ENCODE measurements around the gene RAPGEF1. TPM values are rescaled to one million over a fixed set of nuclear protein-coding genes. Genes with fewer than 3 reads are reported as not detected.
"Not testable (repeated sequence)": the region's sequence is repeated elsewhere in the genome, so short reads cannot be mapped to it uniquely, and the experiment has no call there.

RAPGEF1 gene
- total RNA-seq, 1 donor from 2014 or later = 76.8 TPM

- Histone ChIP-seq H4K20me1 (ENCODE audit: insufficient read depth, low read length) (peaks cover 16% of the 10 kb centered on the region), H3K79me2 (ENCODE audit: insufficient read depth, low read length) (peaks cover 16% of the 10 kb centered on the region), H3K4me1 (ENCODE audit: insufficient read depth, low read length) (peaks cover 39% of the 10 kb centered on the region)
- H3K27ac ChIP-seq (ENCODE audit: low read depth, low read length); H3K4me2 ChIP-seq (ENCODE audit: low read length); H3K9me3 ChIP-seq (ENCODE audit: insufficient read depth, low read depth, low read length); FAIRE-seq; H3K36me3 Mint-ChIP-seq (ENCODE audit: low read depth, unreplicated experiment); H3K27me3 Mint-ChIP-seq (ENCODE audit: low read depth, unreplicated experiment); H3K36me3 ChIP-seq (ENCODE audit: insufficient read depth, low read length); H2AFZ ChIP-seq (ENCODE audit: low read depth, low read length); DNase-seq (ENCODE audit: low read depth); H3K27me3 ChIP-seq (ENCODE audit: insufficient read depth, low read length); H3K4me3 Mint-ChIP-seq (ENCODE audit: unreplicated experiment); H3K9ac ChIP-seq (ENCODE audit: low read length); H3K9me3 Mint-ChIP-seq (ENCODE audit: unreplicated experiment); H3K4me3 ChIP-seq (ENCODE audit: insufficient read depth, low read depth, low read length): not testable (repeated sequence)
- peak overlapping the region; percentile 47 for H3K27ac Mint-ChIP-seq (ENCODE audit: unreplicated experiment)
- peaks cover 61% of the 10 kb centered on the region for H3K4me1 Mint-ChIP-seq (ENCODE audit: low read depth, unreplicated experiment)
These were observed 58.8 kb downstream of the RAPGEF1 start for GRCh38 chr9:131681108-131681507.

GRCh38 chr9:131679261-131680020 is 60.4 kb downstream of the RAPGEF1 start:
- H3K27ac Mint-ChIP-seq (ENCODE audit: unreplicated experiment) = peak overlapping the region; percentile 94
- no peak overlapping the region for H3K4me3 ChIP-seq (ENCODE audit: insufficient read depth, low read depth, low read length)
- FAIRE-seq = no peak
- TF ChIP-seq EZH2 (IDR thresholded peaks at IDR 0.05; ENCODE audit: insufficient read depth, low read length) (no peak), CTCF (IDR thresholded peaks at IDR 0.05; ENCODE audit: insufficient read depth, low read depth, low read length) (no peak)
- H2AFZ ChIP-seq (ENCODE audit: low read depth, low read length) = no peak overlapping the region
- H3K4me2 ChIP-seq (ENCODE audit: low read length) = peak overlapping the region; percentile 79
- peaks cover 2% of the 10 kb centered on the region for H3K36me3 Mint-ChIP-seq (ENCODE audit: low read depth, unreplicated experiment)
- peaks cover 24% of the 10 kb centered on the region for H3K79me2 ChIP-seq (ENCODE audit: insufficient read depth, low read length)
- peak overlapping the region; percentile 17 for H3K9ac ChIP-seq (ENCODE audit: low read length)
- no peaks in the 10 kb centered on the region for H3K27me3 Mint-ChIP-seq (ENCODE audit: low read depth, unreplicated experiment)
- H3K9me3 ChIP-seq (ENCODE audit: insufficient read depth, low read depth, low read length) = no peaks in the 10 kb centered on the region
- H3K36me3 ChIP-seq (ENCODE audit: insufficient read depth, low read length) = no peaks in the 10 kb centered on the region
- H3K9me3 Mint-ChIP-seq (ENCODE audit: unreplicated experiment) = peaks cover 3% of the 10 kb centered on the region
- no peak for DNase-seq (ENCODE audit: low read depth)
- no peaks in the 10 kb centered on the region for H3K27me3 ChIP-seq (ENCODE audit: insufficient read depth, low read length)
- no peak overlapping the region for H3K4me3 Mint-ChIP-seq (ENCODE audit: unreplicated experiment)
- peak overlapping the region; percentile 68 for H3K27ac ChIP-seq (ENCODE audit: low read depth, low read length)
- H4K20me1 ChIP-seq (ENCODE audit: insufficient read depth, low read length) = peaks cover 26% of the 10 kb centered on the region
- peaks cover 43% of the 10 kb centered on the region for H3K4me1 ChIP-seq (ENCODE audit: insufficient read depth, low read length)
- H3K4me1 Mint-ChIP-seq (ENCODE audit: low read depth, unreplicated experiment) = peaks cover 75% of the 10 kb centered on the region

GRCh38 chr9:131678499-131679111 is 61.3 kb downstream of the RAPGEF1 start:
- Histone ChIP-seq H3K9me3 (ENCODE audit: insufficient read depth, low read depth, low read length) (no peaks in the 10 kb centered on the region), H3K9ac (ENCODE audit: low read length) (peak overlapping the region; percentile 17), H3K79me2 (ENCODE audit: insufficient read depth, low read length) (peaks cover 28% of the 10 kb centered on the region), H3K4me2 (ENCODE audit: low read length) (peak overlapping the region; percentile 79), H4K20me1 (ENCODE audit: insufficient read depth, low read length) (peaks cover 34% of the 10 kb centered on the region), H3K4me1 (ENCODE audit: insufficient read depth, low read length) (peaks cover 45% of the 10 kb centered on the region), H3K4me3 (ENCODE audit: insufficient read depth, low read depth, low read length) (no peak overlapping the region), H2AFZ (ENCODE audit: low read depth, low read length) (no peak overlapping the region), H3K27ac (ENCODE audit: low read depth, low read length) (peak overlapping the region; percentile 80), H3K27me3 (ENCODE audit: insufficient read depth, low read length) (no peaks in the 10 kb centered on the region), H3K36me3 (ENCODE audit: insufficient read depth, low read length) (no peaks in the 10 kb centered on the region)
- peak overlapping the region; percentile 94 for H3K27ac Mint-ChIP-seq (ENCODE audit: unreplicated experiment)
- peaks cover 2% of the 10 kb centered on the region for H3K36me3 Mint-ChIP-seq (ENCODE audit: low read depth, unreplicated experiment)
- FAIRE-seq = peak; percentile 9
- no peaks in the 10 kb centered on the region for H3K27me3 Mint-ChIP-seq (ENCODE audit: low read depth, unreplicated experiment)
- H3K9me3 Mint-ChIP-seq (ENCODE audit: unreplicated experiment) = peaks cover 3% of the 10 kb centered on the region
- TF ChIP-seq CTCF (IDR thresholded peaks at IDR 0.05; ENCODE audit: insufficient read depth, low read depth, low read length) = no peak
- TF ChIP-seq EZH2 (IDR thresholded peaks at IDR 0.05; ENCODE audit: insufficient read depth, low read length) = no peak
- peaks cover 80% of the 10 kb centered on the region for H3K4me1 Mint-ChIP-seq (ENCODE audit: low read depth, unreplicated experiment)
- peak; percentile 97 for DNase-seq (ENCODE audit: low read depth)
- H3K4me3 Mint-ChIP-seq (ENCODE audit: unreplicated experiment) = peak overlapping the region; percentile 47

All from astrocyte (in vitro differentiated cells and primary cell).